CD4-positive, alpha-beta T cell treated with Interleukin-4 for 4 hours (primary cell): ENCODE measurements around the gene ATXN1.
"Not testable (repeated sequence)": the region's sequence is repeated elsewhere in the genome, so short reads cannot be mapped to it uniquely, and the experiment has no call there.

Experiments used
- DNase-seq: peaks from one replicate; pipeline ENCODE4 v3.0.0-alpha.2; 2020

Gene ATXN1

GRCh38 chr6:16635810-16636602 is 125.3 kb downstream of the ATXN1 start:
- no peak for DNase-seq

- DNase-seq = no peak
Measured at GRCh38 chr6:16635291-16635809, 125.9 kb downstream of the ATXN1 start.

GRCh38 chr6:16634855-16635254 is 126.4 kb downstream of the ATXN1 start:
- no peak for DNase-seq

- no peak for DNase-seq
Measured at GRCh38 chr6:16633961-16634360, 127.3 kb downstream of the ATXN1 start.

- DNase-seq = no peak
Measured at GRCh38 chr6:16633465-16633864, 127.8 kb downstream of the ATXN1 start.

- no peak for DNase-seq
Measured at GRCh38 chr6:16632101-16632500, 129.2 kb downstream of the ATXN1 start.

- no peak for DNase-seq
Measured at GRCh38 chr6:16630026-16630643, 131.1 kb downstream of the ATXN1 start.

GRCh38 chr6:16628580-16628979 is 132.7 kb downstream of the ATXN1 start:
- not testable (repeated sequence) for DNase-seq

GRCh38 chr6:16626650-16627049 is 134.6 kb downstream of the ATXN1 start:
- no peak for DNase-seq

GRCh38 chr6:16625291-16626265 is 135.7 kb downstream of the ATXN1 start:
- no peak for DNase-seq

GRCh38 chr6:16624636-16625290 is 136.5 kb downstream of the ATXN1 start:
- DNase-seq = no peak

GRCh38 chr6:16623731-16624130 is 137.5 kb downstream of the ATXN1 start:
- no peak for DNase-seq

GRCh38 chr6:16623029-16623653 is 138.1 kb downstream of the ATXN1 start:
- no peak for DNase-seq

GRCh38 chr6:16622193-16622592 is 139.1 kb downstream of the ATXN1 start:
- no peak for DNase-seq

- DNase-seq = peak; percentile 14
Measured at GRCh38 chr6:16621002-16621401, 140.3 kb downstream of the ATXN1 start.

- peak; percentile 49 for DNase-seq
Measured at GRCh38 chr6:16619777-16620176, 141.5 kb downstream of the ATXN1 start.

- no peak for DNase-seq
Measured at GRCh38 chr6:16618962-16619361, 142.3 kb downstream of the ATXN1 start.

- not testable (repeated sequence) for DNase-seq
Measured at GRCh38 chr6:16615215-16615614, 146.0 kb downstream of the ATXN1 start.

GRCh38 chr6:16614143-16614542 is 147.1 kb downstream of the ATXN1 start:
- DNase-seq = not testable (repeated sequence)

- DNase-seq = not testable (repeated sequence)
Measured at GRCh38 chr6:16613504-16613903, 147.8 kb downstream of the ATXN1 start.

- DNase-seq = no peak
Measured at GRCh38 chr6:16608444-16608843, 152.8 kb downstream of the ATXN1 start.

- DNase-seq = no peak
Measured at GRCh38 chr6:16602035-16602434, 159.2 kb downstream of the ATXN1 start.
